Activated T-cell treated with anti-CD3 and anti-CD28 coated beads, Interleukin-2, amount 50 U/mL, for 4 hours (primary cell): ENCODE measurements around the gene KIFC1. TPM values are rescaled to one million over a fixed set of nuclear protein-coding genes. Genes with fewer than 3 reads are reported as not detected.

Experiments used
- ATAC-seq, 2 donors: fragments of 200-7000 bp; cut with Tn5 transposase; one replicate each; pipeline ENCODE4 v1.10.0; 2021
- DNase-seq: peaks from one replicate; pipeline ENCODE4 v3.0.0-alpha.2; 2020
- H3K27me3 Mint-ChIP-seq: one replicate; pipeline ENCODE4 v1.8.0; 2021; ENCODE audit warnings: low read depth, mixed read lengths
- H3K36me3 Mint-ChIP-seq: one replicate; pipeline ENCODE4 v1.8.0; 2022; ENCODE audit warnings: mixed read lengths; ENCODE audit not compliant: insufficient read depth
- H3K4me1 Mint-ChIP-seq: one replicate; pipeline ENCODE4 v1.8.0; 2021; ENCODE audit warnings: low read depth, mixed read lengths
- H3K4me3 Mint-ChIP-seq: one replicate; pipeline ENCODE4 v1.8.0; 2021; ENCODE audit warnings: mild to moderate bottlenecking, moderate library complexity, mixed read lengths
- H3K9me3 Mint-ChIP-seq: one replicate; pipeline ENCODE4 v1.8.0; 2021; ENCODE audit warnings: mixed read lengths
- total RNA-seq, 3 donors: library from RNA; stranded (reverse); gene quantifications; one replicate each; pipeline ENCODE4 v1.2.1, GENCODE V29; 2021

KIFC1 gene
- total RNA-seq, 3 donors from 2014 or later: 7.3 to 8.3 (median 7.4) TPM

- ATAC-seq: no peak
- Mint-ChIP-seq H3K4me3 (peak overlapping the region; percentile 78), H3K27me3 (no peaks in the 10 kb centered on the region), H3K36me3 (peaks cover 13% of the 10 kb centered on the region), H3K9me3 (no peaks in the 10 kb centered on the region), H3K4me1 (peaks cover 56% of the 10 kb centered on the region)
- DNase-seq: no peak
Observed at GRCh38 chr6:33412140-33413009, 20.8 kb downstream of the KIFC1 start.

GRCh38 chr6:33413241-33414120 lies 21.9 kb downstream of the KIFC1 start:
- peaks cover 13% of the 10 kb centered on the region for H3K36me3 Mint-ChIP-seq
- no peaks in the 10 kb centered on the region for H3K9me3 Mint-ChIP-seq
- no peak overlapping the region for H3K4me3 Mint-ChIP-seq
- H3K4me1 Mint-ChIP-seq: peaks cover 67% of the 10 kb centered on the region
- no peaks in the 10 kb centered on the region for H3K27me3 Mint-ChIP-seq
- DNase-seq (no peak), ATAC-seq (no peak)

GRCh38 chr6:33414592-33415271 lies 23.1 kb downstream of the KIFC1 start:
- no peaks in the 10 kb centered on the region for H3K27me3 Mint-ChIP-seq
- H3K4me3 Mint-ChIP-seq: no peak overlapping the region
- peaks cover 77% of the 10 kb centered on the region for H3K4me1 Mint-ChIP-seq
- ATAC-seq (no peak), DNase-seq (no peak)
- H3K9me3 Mint-ChIP-seq: no peaks in the 10 kb centered on the region
- peaks cover 13% of the 10 kb centered on the region for H3K36me3 Mint-ChIP-seq

GRCh38 chr6:33415831-33416230 lies 24.2 kb downstream of the KIFC1 start:
- peaks cover 13% of the 10 kb centered on the region for H3K36me3 Mint-ChIP-seq
- DNase-seq (no peak), ATAC-seq (no peak)
- H3K4me1 Mint-ChIP-seq: peaks cover 76% of the 10 kb centered on the region
- peak overlapping the region; percentile 40 for H3K4me3 Mint-ChIP-seq
- no peaks in the 10 kb centered on the region for H3K9me3 Mint-ChIP-seq
- H3K27me3 Mint-ChIP-seq: no peaks in the 10 kb centered on the region

GRCh38 chr6:33416386-33417127 lies 24.9 kb downstream of the KIFC1 start:
- H3K36me3 Mint-ChIP-seq: peaks cover 13% of the 10 kb centered on the region
- H3K4me3 Mint-ChIP-seq: peak overlapping the region; percentile 93
- peaks cover 78% of the 10 kb centered on the region for H3K4me1 Mint-ChIP-seq
- H3K27me3 Mint-ChIP-seq: no peaks in the 10 kb centered on the region
- H3K9me3 Mint-ChIP-seq: no peaks in the 10 kb centered on the region
- DNase-seq: no peak
- ATAC-seq: peak; percentile 3 to 10

GRCh38 chr6:33417128-33417902 lies 25.7 kb downstream of the KIFC1 start:
- Mint-ChIP-seq H3K36me3 (peaks cover 13% of the 10 kb centered on the region), H3K27me3 (no peaks in the 10 kb centered on the region), H3K9me3 (no peaks in the 10 kb centered on the region), H3K4me1 (peaks cover 74% of the 10 kb centered on the region), H3K4me3 (peak overlapping the region; percentile 93)
- no peak for DNase-seq
- ATAC-seq: no peak

- DNase-seq (peak; percentile 98), ATAC-seq (peak; percentile 89 to 92)
- Mint-ChIP-seq H3K27me3 (no peaks in the 10 kb centered on the region), H3K36me3 (peaks cover 13% of the 10 kb centered on the region), H3K9me3 (no peaks in the 10 kb centered on the region), H3K4me3 (peak within 1 kb of the TSS; percentile 93), H3K4me1 (peaks cover 67% of the 10 kb centered on the region)
Observed at GRCh38 chr6:33417903-33418689, 26.5 kb downstream of the KIFC1 start, which contains the start of gene CUTA. CUTA (minus strand) TSS chr6:33418107; CDS start chr6:33418000, 107 bp downstream.

GRCh38 chr6:33418690-33419291 lies 27.2 kb downstream of the KIFC1 start:
- DNase-seq: peak; percentile 41
- Mint-ChIP-seq H3K9me3 (no peaks in the 10 kb centered on the region), H3K36me3 (peaks cover 10% of the 10 kb centered on the region), H3K27me3 (no peaks in the 10 kb centered on the region), H3K4me3 (peak overlapping the region; percentile 93), H3K4me1 (peaks cover 63% of the 10 kb centered on the region)
- no peak for ATAC-seq

GRCh38 chr6:33419580-33420490 lies 28.2 kb downstream of the KIFC1 start, which contains the start of gene SYNGAP1:
SYNGAP1 (plus strand) TSS chr6:33420065; CDS start chr6:33420265, 200 bp downstream.
- DNase-seq: peak; percentile 46
- Mint-ChIP-seq H3K9me3 (no peaks in the 10 kb centered on the region), H3K36me3 (peaks cover 3% of the 10 kb centered on the region), H3K4me1 (peaks cover 67% of the 10 kb centered on the region), H3K4me3 (peak within 1 kb of the TSS; percentile 93), H3K27me3 (no peaks in the 10 kb centered on the region)
- ATAC-seq: no peak

GRCh38 chr6:33420491-33421343 lies 29.1 kb downstream of the KIFC1 start:
- no peak for ATAC-seq
- no peak overlapping the region for H3K4me3 Mint-ChIP-seq
- H3K9me3 Mint-ChIP-seq: no peaks in the 10 kb centered on the region
- no peaks in the 10 kb centered on the region for H3K36me3 Mint-ChIP-seq
- no peaks in the 10 kb centered on the region for H3K27me3 Mint-ChIP-seq
- no peak for DNase-seq
- peaks cover 71% of the 10 kb centered on the region for H3K4me1 Mint-ChIP-seq

GRCh38 chr6:33421344-33421643 lies 29.7 kb downstream of the KIFC1 start:
- ATAC-seq (no peak), DNase-seq (no peak)
- H3K4me1 Mint-ChIP-seq: peaks cover 67% of the 10 kb centered on the region
- peak overlapping the region; percentile 10 for H3K4me3 Mint-ChIP-seq
- H3K9me3 Mint-ChIP-seq: no peaks in the 10 kb centered on the region
- H3K27me3 Mint-ChIP-seq: no peaks in the 10 kb centered on the region
- no peaks in the 10 kb centered on the region for H3K36me3 Mint-ChIP-seq
